Measurements from ENCODE around the gene MIPEP.

- TF ChIP-seq CTCF (conservative IDR thresholded peaks at IDR 0.05 in 1 of 2, IDR thresholded peaks at IDR 0.05 in 1 of 2; ENCODE audit: low read depth in 1 of 2, low read length in 2 of 2) (no peak), EZH2 (IDR thresholded peaks at IDR 0.05; ENCODE audit: low read length, missing control alignments) (no peak)
Measured at GRCh38 chr13:23743278-23744076, 145.7 kb downstream of the MIPEP start.
